BJ (cell line): ENCODE measurements around the gene SCN1B. TPM values are rescaled to one million over a fixed set of nuclear protein-coding genes. Genes with fewer than 3 reads are reported as not detected.

Experiments
- CTCF ChIA-PET: fragments of 350-600 bp; formaldehyde crosslinking; extraction: SDS; loops from one replicate; lab custom pipeline; 2021; ENCODE audit warnings: antibody characterized with exemption, inconsistent platforms; lab: Yijun Ruan, JAX
- POLR2A ChIA-PET: fragments of 300-600 bp; sonication (Branson Sonifier 250); formaldehyde crosslinking; extraction: SDS; loops from one replicate; lab custom pipeline; 2021; ENCODE audit warnings: antibody characterized with exemption; lab: Charles Lee
- DNase-seq: peaks from one replicate; pipeline ENCODE4 v3.0.0-alpha.2; 2011; ENCODE audit warnings: low read depth
- H3K27me3 ChIP-seq: 2 replicates; pipeline ENCODE4 v1.6.0; 2011; ENCODE audit warnings: low read length; ENCODE audit not compliant: control insufficient read depth, insufficient read depth
- H3K36me3 ChIP-seq: 2 replicates; pipeline ENCODE4 v1.5.1; 2011; ENCODE audit warnings: low read length; ENCODE audit not compliant: control insufficient read depth, insufficient read depth
- H3K4me3 ChIP-seq: 2 replicates; pipeline ENCODE4 v1.5.1; 2011; ENCODE audit warnings: low read depth, mild to moderate bottlenecking, control low read depth, low read length
- CTCF ChIP-seq: IDR thresholded peaks from 2 replicates; pipeline ENCODE4 v1.5.1; 2011; ENCODE audit warnings: low read depth, mild to moderate bottlenecking, control low read depth, inconsistent platforms, low read length, moderate library complexity; ENCODE audit not compliant: insufficient read depth
- polyA minus RNA-seq: library from RNA; depleted of rRNA, polyadenylated mRNA; stranded (reverse); fragments of >200 nt; gene quantifications from 2 replicates; pipeline ENCODE4 v1.2.3, GENCODE V29; 2011; rRNA and poly(A)+ RNA removed
- polyA plus RNA-seq: library from polyadenylated mRNA; depleted of rRNA; stranded (reverse); fragments of >200 nt; gene quantifications from 2 replicates; pipeline ENCODE4 v1.2.3, GENCODE V29; 2011; rRNA removed

SCN1B gene
- polyA plus RNA-seq (6.2 and 9.5 TPM in 2 replicates), polyA minus RNA-seq (1.1 and 2.0 TPM in 2 replicates)

- no peak for DNase-seq
- ChIA-PET POLR2A (no interaction called here), CTCF (interaction anchor here (0.7 kb wide), 1 partner anchor 11 kb away, joined by 3 read pairs; no protein-coding TSS in a partner anchor)
- Histone ChIP-seq H3K36me3 (peaks cover 8% of the 10 kb centered on the region), H3K4me3 (peak within 1 kb of the TSS; percentile 59), H3K27me3 (no peaks in the 10 kb centered on the region)
- no peak for TF ChIP-seq CTCF
These were observed at the start of gene SCN1B for GRCh38 chr19:35030257-35031071. Gene SCN1B (plus strand): TSS chr19:35030470. CDS start chr19:35030821, 351 bp downstream.

GRCh38 chr19:34982275-34982674, 48.0 kb upstream of the SCN1B start:
- no peak for DNase-seq
- ChIA-PET CTCF (interaction anchor here (0.8 kb wide), 1 partner anchor 9 kb away, joined by 6 read pairs; no protein-coding TSS in a partner anchor), POLR2A (no interaction called here)
- Histone ChIP-seq H3K27me3 (no peaks in the 10 kb centered on the region), H3K36me3 (no peaks in the 10 kb centered on the region), H3K4me3 (no peak overlapping the region)
- no peak for TF ChIP-seq CTCF

- no peak for DNase-seq
- POLR2A ChIA-PET, result no interaction called here
- Histone ChIP-seq H3K27me3 (no peaks in the 10 kb centered on the region), H3K4me3 (no peak overlapping the region), H3K36me3 (no peaks in the 10 kb centered on the region)
- CTCF ChIA-PET, result interaction anchor here (1.0 kb wide), 1 partner anchor 61 kb away, joined by 3 read pairs; no protein-coding TSS in a partner anchor
- no peak for TF ChIP-seq CTCF
These were observed 46.5 kb upstream of the SCN1B start for GRCh38 chr19:34983786-34984185.

GRCh38 chr19:34984287-34984686, 46.0 kb upstream of the SCN1B start:
- Histone ChIP-seq H3K4me3 (no peak overlapping the region), H3K36me3 (no peaks in the 10 kb centered on the region), H3K27me3 (no peaks in the 10 kb centered on the region)
- POLR2A ChIA-PET, result no interaction called here
- CTCF ChIA-PET, result interaction anchor here (1.0 kb wide), 1 partner anchor 60 kb away, joined by 3 read pairs; no protein-coding TSS in a partner anchor
- DNase-seq, result no peak
- no peak for TF ChIP-seq CTCF

- CTCF ChIA-PET, result interaction anchor here (0.8 to 1.5 kb wide), 5 partner anchors 10 to 82 kb away, joined by 3 to 4 read pairs (median 3); no protein-coding TSS in a partner anchor
- POLR2A ChIA-PET, result no interaction called here
- no peak for DNase-seq
- Histone ChIP-seq H3K4me3 (no peak overlapping the region), H3K36me3 (no peaks in the 10 kb centered on the region), H3K27me3 (no peaks in the 10 kb centered on the region)
- no peak for TF ChIP-seq CTCF
These were observed 44.8 kb upstream of the SCN1B start for GRCh38 chr19:34985249-34986022.
